ENCODE measurements around the gene DES.

GRCh38 chr2:219466816-219467735 is 48.9 kb downstream of the DES start:
- TF ChIP-seq CTCF (IDR thresholded peaks at IDR 0.05) (no peak), POLR2A (IDR thresholded peaks at IDR 0.05) (no peak), POLR2AphosphoS5 (IDR thresholded peaks at IDR 0.05) (no peak), EP300 (IDR thresholded peaks at IDR 0.05) (no peak)
